Neural progenitor cell (in vitro differentiated cells): ENCODE results near the gene TRPM3.

ENCODE experiments used
- EZH2 ChIP-seq: fragments of 200-600 bp; sonication (generic); IDR thresholded peaks from 2 replicates; pipeline ENCODE4 v1.6.1; 2017; ENCODE audit warnings: antibody characterized with exemption, mild to moderate bottlenecking, moderate library complexity
- EZH2phosphoT487 ChIP-seq: fragments of 200-600 bp; sonication (generic); IDR thresholded peaks from 2 replicates; pipeline ENCODE4 v1.6.1; 2017; ENCODE audit warnings: antibody characterized with exemption
- TF ChIP-seq, protein P1 (sequence below): fragments of 200-600 bp; sonication (generic); IDR thresholded peaks from 2 replicates; pipeline ENCODE4 v1.5.1; 2017; ENCODE audit warnings: antibody characterized with exemption, mild to moderate bottlenecking

DNA sequence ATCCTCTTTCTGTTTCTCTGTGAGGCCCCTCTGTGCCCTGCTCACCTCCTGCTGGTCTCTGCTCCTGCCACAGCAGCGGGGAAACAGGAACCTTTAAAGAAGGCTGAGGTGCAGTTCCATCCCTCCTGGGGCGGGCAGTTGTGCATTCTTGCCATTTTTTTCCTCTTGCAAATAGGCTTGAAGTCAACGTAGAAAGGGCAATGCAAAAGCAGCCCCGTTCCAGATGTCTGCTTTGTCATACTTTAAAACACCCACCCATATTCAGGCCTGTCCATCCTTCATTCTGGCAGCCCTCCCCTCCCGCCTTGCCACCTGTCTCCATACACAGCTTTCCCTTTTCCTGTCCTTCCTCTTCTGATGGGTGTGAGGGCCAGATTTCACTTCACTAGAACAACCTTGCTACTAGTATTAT lies 641.5 kb downstream of the TRPM3 start:
- TF ChIP-seq, protein P1, sequence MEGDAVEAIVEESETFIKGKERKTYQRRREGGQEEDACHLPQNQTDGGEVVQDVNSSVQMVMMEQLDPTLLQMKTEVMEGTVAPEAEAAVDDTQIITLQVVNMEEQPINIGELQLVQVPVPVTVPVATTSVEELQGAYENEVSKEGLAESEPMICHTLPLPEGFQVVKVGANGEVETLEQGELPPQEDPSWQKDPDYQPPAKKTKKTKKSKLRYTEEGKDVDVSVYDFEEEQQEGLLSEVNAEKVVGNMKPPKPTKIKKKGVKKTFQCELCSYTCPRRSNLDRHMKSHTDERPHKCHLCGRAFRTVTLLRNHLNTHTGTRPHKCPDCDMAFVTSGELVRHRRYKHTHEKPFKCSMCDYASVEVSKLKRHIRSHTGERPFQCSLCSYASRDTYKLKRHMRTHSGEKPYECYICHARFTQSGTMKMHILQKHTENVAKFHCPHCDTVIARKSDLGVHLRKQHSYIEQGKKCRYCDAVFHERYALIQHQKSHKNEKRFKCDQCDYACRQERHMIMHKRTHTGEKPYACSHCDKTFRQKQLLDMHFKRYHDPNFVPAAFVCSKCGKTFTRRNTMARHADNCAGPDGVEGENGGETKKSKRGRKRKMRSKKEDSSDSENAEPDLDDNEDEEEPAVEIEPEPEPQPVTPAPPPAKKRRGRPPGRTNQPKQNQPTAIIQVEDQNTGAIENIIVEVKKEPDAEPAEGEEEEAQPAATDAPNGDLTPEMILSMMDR: no peak
- TF ChIP-seq EZH2 (no peak), EZH2phosphoT487 (no peak)
